ENCODE measurements around the gene SH3RF3. TPM values are rescaled to one million over a fixed set of nuclear protein-coding genes. Genes with fewer than 3 reads are reported as not detected.

Gene SH3RF3
- total RNA-seq, 1 experiment from 2014 or later, result 21.7 TPM

GRCh38 chr2:109402180-109402579 lies 273.2 kb downstream of the SH3RF3 start:
- no peaks in the 10 kb centered on the region for H3K27me3 Mint-ChIP-seq (ENCODE audit: insufficient read depth, unreplicated experiment)
- H3K36me3 Mint-ChIP-seq (ENCODE audit: insufficient read depth, unreplicated experiment), result peaks cover 42% of the 10 kb centered on the region
- intact Hi-C loops (cut with micrococcal nuclease), result no loop called here

DNA sequence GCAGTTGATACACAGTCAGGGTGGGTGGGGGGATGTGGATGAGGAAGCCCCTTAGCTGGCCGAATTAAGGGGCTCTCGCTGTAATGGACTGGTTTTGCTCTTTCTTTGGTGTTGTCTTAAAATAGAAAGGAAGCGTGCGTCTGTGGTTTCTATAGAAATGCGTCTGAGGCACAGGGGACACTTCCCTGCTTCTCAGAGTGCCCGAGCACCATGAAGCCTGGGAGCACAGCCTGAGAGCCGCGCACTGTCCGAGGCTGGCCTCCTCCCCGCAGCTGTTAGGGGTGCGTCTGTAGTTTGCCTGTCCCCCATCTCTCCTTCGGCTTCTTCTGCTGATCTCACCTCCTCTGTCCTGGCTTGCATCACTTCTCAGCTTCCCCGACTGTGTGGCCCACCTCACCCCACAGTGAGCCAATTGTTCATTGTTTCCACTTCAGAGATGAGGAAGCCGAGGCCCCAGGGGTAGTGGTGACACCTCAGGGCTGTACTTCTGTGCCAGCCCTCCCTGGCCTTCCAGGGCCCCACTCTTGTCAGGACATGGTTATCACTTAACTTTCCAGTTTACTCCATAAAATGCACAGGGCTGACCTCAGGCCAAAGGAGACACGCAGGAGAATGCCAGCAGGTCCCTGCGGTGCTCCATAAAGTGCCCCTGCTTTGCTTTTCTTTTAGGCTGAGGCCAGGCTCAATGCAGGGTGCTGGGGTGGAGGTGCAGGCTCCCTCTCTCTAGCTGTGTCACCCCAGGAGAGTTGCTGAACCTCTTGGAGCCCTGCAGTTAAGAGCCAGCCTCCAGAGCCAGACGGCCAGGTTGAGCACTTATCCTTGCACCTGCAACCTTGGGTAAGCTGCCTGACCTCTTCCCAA lies 274.2 kb downstream of the SH3RF3 start:
- intact Hi-C loops (cut with micrococcal nuclease), result no loop called here
- TF ChIP-seq, protein P1, sequence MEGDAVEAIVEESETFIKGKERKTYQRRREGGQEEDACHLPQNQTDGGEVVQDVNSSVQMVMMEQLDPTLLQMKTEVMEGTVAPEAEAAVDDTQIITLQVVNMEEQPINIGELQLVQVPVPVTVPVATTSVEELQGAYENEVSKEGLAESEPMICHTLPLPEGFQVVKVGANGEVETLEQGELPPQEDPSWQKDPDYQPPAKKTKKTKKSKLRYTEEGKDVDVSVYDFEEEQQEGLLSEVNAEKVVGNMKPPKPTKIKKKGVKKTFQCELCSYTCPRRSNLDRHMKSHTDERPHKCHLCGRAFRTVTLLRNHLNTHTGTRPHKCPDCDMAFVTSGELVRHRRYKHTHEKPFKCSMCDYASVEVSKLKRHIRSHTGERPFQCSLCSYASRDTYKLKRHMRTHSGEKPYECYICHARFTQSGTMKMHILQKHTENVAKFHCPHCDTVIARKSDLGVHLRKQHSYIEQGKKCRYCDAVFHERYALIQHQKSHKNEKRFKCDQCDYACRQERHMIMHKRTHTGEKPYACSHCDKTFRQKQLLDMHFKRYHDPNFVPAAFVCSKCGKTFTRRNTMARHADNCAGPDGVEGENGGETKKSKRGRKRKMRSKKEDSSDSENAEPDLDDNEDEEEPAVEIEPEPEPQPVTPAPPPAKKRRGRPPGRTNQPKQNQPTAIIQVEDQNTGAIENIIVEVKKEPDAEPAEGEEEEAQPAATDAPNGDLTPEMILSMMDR (IDR thresholded peaks at IDR 0.05; ENCODE audit: unreplicated experiment), result no peak
- H3K27me3 Mint-ChIP-seq (ENCODE audit: insufficient read depth, unreplicated experiment), result no peaks in the 10 kb centered on the region
- POLR2A ChIA-PET, result no interaction called here
- BruUV-seq (replicated peaks), result no TSS peak
- H3K27ac Mint-ChIP-seq (ENCODE audit: low read depth, unreplicated experiment), result no peak overlapping the region
- no peak overlapping the region for H3K4me3 Mint-ChIP-seq (ENCODE audit: unreplicated experiment)
- peaks cover 18% of the 10 kb centered on the region for H3K4me1 Mint-ChIP-seq (ENCODE audit: insufficient read depth, unreplicated experiment)
- CTCF ChIA-PET, result no interaction called here
- no peak for DNase-seq (ENCODE audit: unreplicated experiment)
- H3K36me3 Mint-ChIP-seq (ENCODE audit: insufficient read depth, unreplicated experiment), result peaks cover 38% of the 10 kb centered on the region
- no peaks in the 10 kb centered on the region for H3K9me3 Mint-ChIP-seq (ENCODE audit: unreplicated experiment)

More at GRCh38 chr2:109402180-109402579, 273.2 kb downstream of the SH3RF3 start:
- no TSS peak for BruUV-seq (replicated peaks)
- ChIA-PET CTCF (no interaction called here), POLR2A (no interaction called here)
- Mint-ChIP-seq H3K4me3 (ENCODE audit: unreplicated experiment) (no peak overlapping the region), H3K9me3 (ENCODE audit: unreplicated experiment) (no peaks in the 10 kb centered on the region), H3K4me1 (ENCODE audit: insufficient read depth, unreplicated experiment) (peaks cover 19% of the 10 kb centered on the region), H3K27ac (ENCODE audit: low read depth, unreplicated experiment) (no peak overlapping the region)
- TF ChIP-seq, protein P1 (IDR thresholded peaks at IDR 0.05; ENCODE audit: unreplicated experiment), result no peak
- DNase-seq (ENCODE audit: unreplicated experiment), result no peak

DNA sequence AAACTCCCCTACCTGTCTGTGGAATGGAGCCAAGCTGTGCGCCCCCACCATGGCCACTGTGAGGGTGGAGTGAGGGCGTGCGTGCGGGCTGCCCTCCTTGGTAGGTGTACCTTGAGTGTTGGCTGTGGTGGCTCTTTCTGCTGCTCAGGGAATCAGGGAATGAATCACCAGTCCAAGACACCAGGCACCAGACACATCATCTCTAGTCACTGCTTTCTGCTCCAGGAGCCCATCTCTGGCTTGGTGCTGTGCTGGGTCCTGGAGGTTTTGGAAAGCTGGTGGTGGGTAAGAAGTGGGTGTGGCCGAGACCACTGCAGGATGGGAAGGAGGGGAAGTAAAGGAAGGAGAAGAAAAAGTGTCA lies 274.8 kb downstream of the SH3RF3 start:
- H3K9me3 Mint-ChIP-seq (ENCODE audit: unreplicated experiment), result no peaks in the 10 kb centered on the region
- ChIA-PET CTCF (no interaction called here), POLR2A (interaction anchor here (0.7 kb wide), 1 partner anchor 427 kb away, joined by 3 read pairs; no protein-coding TSS in a partner anchor)
- H3K4me3 Mint-ChIP-seq (ENCODE audit: unreplicated experiment), result no peak overlapping the region
- H3K27me3 Mint-ChIP-seq (ENCODE audit: insufficient read depth, unreplicated experiment), result no peaks in the 10 kb centered on the region
- intact Hi-C loops (cut with micrococcal nuclease), result no loop called here
- peaks cover 18% of the 10 kb centered on the region for H3K4me1 Mint-ChIP-seq (ENCODE audit: insufficient read depth, unreplicated experiment)
- TF ChIP-seq, protein P1 (IDR thresholded peaks at IDR 0.05; ENCODE audit: unreplicated experiment), result no peak
- H3K27ac Mint-ChIP-seq (ENCODE audit: low read depth, unreplicated experiment), result no peak overlapping the region
- BruUV-seq (replicated peaks), result no TSS peak
- DNase-seq (ENCODE audit: unreplicated experiment), result no peak
- peaks cover 38% of the 10 kb centered on the region for H3K36me3 Mint-ChIP-seq (ENCODE audit: insufficient read depth, unreplicated experiment)

DNA sequence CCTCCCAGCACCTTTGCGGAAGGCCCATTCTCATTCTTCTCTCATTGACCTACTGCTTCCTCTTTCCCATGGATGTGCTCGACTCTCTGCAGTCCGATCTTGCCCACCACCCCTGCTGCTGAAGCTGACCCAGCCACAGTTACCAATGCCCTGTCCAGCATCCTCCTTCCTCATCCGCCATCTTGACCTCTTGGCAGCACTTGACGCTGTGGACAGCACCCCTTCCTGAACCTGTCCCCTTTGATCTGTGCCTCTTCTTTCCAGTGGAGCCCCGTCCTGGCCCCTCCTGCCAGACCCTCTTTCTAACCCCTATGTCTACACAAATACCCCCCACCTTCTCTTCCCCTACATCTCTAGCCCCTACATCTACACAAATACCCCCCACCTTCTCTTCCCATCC lies 275.7 kb downstream of the SH3RF3 start:
- no peaks in the 10 kb centered on the region for H3K9me3 Mint-ChIP-seq (ENCODE audit: unreplicated experiment)
- ChIA-PET POLR2A (no interaction called here), CTCF (no interaction called here)
- H3K4me3 Mint-ChIP-seq (ENCODE audit: unreplicated experiment), result no peak overlapping the region
- peaks cover 42% of the 10 kb centered on the region for H3K36me3 Mint-ChIP-seq (ENCODE audit: insufficient read depth, unreplicated experiment)
- DNase-seq (ENCODE audit: unreplicated experiment), result no peak
- intact Hi-C loops (cut with micrococcal nuclease), result loop anchor here (5.0 kb wide), 1 partner anchor 277 kb away; the partner anchor contains the start of gene SH3RF3
- no peaks in the 10 kb centered on the region for H3K27me3 Mint-ChIP-seq (ENCODE audit: insufficient read depth, unreplicated experiment)
- no peak overlapping the region for H3K27ac Mint-ChIP-seq (ENCODE audit: low read depth, unreplicated experiment)
- peaks cover 18% of the 10 kb centered on the region for H3K4me1 Mint-ChIP-seq (ENCODE audit: insufficient read depth, unreplicated experiment)
- no TSS peak for BruUV-seq (replicated peaks)
- TF ChIP-seq, protein P1 (IDR thresholded peaks at IDR 0.05; ENCODE audit: unreplicated experiment), result no peak
